GM18507 (cell line): ENCODE data around the gene RPS5.

Experiments
- DNase-seq: peaks from one replicate; pipeline ENCODE4 v3.0.0; 2011; ENCODE audit warnings: low read depth; ENCODE audit not compliant: insufficient read length; ENCODE audit errors: extremely low spot score
- FAIRE-seq: peaks from 2 replicates; lab custom pipeline; 2011; peaks lifted over from hg19 to GRCh38; lab: Jason Lieb, UNC

The RPS5 gene

GRCh38 chr19:58381460-58382212, 5.4 kb upstream of the RPS5 start:
- DNase-seq, result no peak
- no peak for FAIRE-seq

DNA sequence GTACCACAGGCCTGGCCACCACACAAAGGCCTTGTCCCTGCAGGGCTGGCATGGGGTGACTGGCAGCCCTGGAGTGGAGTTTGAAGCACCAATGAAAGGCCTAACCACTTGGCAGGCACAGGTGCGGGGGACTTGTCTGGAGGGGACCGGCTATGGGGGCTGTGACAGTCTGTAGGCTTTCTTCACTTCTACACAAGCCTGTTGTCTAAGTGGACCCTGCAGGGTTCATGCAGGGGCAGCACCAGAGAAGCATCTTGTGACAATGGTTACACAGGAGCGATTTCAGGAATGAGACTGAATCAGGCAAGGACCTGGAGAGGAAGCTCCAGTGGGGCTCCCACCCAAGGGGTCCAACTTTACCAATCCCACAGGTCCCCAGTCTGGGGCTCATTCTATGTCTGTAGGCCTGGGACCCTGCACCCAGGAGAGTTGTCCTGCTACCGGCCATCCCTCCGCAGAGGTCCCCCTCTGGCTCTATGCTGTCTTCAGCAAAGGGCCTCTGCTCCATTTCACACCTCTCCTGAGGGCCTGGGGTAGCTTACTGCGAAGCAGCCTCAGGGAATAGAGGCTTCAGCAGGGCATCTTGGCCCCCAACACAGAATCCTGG, 4.0 kb upstream of the RPS5 start:
- FAIRE-seq, result no peak
- DNase-seq, result no peak

DNA sequence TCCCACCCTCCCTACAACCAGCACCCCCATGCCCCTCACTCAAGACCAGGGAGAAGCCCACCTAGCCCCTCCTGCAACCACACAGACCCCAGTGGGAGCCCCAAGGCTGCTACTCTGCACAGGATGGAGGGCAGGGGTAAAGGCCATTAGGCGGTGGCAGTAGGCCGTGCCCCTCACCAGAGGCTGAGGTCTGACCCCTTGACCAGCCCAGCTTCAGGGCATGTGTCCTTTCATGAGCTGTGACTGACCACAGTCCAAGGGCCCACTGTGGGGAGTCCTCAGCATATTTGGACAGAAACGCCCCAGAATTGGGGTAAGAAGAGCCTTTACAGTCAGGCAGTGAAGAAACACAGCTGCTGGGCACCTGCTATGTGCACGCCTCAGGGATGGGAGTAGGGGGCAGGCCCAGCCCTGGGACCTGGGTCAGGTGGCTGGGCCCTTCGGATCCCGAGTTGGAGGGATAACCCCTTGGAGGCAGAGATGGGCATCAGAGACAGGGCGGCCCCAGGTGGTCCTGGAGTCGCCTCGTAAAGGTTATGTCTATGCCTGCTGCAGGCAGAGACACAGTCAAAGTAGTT, 1.7 kb upstream of the RPS5 start:
- FAIRE-seq (no peak), DNase-seq (no peak)

- FAIRE-seq, result no peak
- DNase-seq, result no peak
These were observed 1.0 kb upstream of the RPS5 start for GRCh38 chr19:58385891-58386575.

DNA sequence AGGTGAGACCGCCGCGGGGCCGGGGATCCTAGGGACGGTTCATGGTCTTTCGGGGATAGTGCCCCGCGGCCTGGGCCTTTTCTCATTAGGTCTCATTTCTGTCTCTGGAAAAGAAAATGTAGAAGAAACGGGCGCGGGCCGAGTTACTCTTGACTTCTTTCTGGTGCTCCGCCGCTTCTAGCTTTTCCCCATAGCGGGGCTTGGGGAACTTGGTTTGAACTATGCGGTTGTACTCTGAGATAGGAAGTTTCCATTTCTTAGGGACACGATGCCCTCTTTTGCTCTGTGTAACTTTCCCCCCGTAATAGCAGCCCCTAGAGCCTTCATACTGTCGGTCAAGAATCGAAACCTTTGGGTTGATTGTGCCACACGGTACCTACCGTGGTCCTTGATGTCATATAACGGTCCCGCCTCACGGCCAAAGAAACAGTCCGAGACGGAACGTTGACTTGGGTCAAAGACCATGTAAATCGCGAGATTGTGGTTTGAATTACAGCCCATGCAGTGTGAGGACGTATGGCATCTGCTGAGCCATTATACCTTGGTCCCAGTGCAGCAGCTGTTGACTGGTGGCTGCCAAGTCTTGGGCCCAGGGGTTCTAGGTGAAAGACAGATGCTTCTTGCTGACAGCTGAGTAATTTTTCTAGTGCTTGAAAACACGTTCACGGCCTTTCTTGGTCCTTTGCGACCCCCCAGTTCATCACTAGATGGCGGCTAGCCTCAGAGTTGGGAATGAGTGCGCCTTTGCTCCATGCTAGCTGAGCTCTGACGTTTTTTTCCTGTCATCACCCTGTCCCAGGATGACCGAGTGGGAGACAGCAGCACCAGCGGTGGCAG, 487 bp downstream of the RPS5 start:
- no peak for DNase-seq
- no peak for FAIRE-seq

GRCh38 chr19:58388175-58388526, 1.1 kb downstream of the RPS5 start:
- no peak for FAIRE-seq

DNA sequence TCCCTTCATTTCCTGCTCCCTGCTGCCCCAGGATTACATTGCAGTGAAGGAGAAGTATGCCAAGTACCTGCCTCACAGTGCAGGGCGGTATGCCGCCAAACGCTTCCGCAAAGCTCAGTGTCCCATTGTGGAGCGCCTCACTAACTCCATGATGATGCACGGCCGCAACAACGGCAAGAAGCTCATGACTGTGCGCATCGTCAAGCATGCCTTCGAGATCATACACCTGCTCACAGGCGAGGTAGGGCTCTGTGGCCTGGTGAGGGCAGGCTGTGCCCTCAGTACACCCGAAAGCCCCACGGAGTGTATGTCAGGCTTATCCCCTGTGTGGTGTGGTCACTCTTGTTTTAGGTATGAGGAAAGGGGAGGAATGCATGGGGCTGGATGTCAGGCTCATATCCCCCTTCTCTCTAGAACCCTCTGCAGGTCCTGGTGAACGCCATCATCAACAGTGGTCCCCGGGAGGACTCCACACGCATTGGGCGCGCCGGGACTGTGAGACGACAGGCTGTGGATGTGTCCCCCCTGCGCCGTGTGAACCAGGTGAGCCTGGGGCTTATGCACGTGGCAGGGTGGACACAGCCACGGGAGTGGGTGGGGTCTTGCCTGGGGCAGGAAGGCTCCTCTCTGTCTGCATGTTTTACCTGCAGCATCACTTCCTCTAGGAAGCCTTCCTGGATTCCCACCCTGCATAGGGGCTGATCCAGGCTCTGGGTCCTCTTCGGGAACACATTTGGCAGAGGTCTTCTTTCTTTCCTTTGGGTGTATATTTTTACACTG, 6.1 kb downstream of the RPS5 start:
- no peak for DNase-seq
- no peak for FAIRE-seq

More at GRCh38 chr19:58388175-58388526, 1.1 kb downstream of the RPS5 start:
- DNase-seq, result no peak

DNA sequence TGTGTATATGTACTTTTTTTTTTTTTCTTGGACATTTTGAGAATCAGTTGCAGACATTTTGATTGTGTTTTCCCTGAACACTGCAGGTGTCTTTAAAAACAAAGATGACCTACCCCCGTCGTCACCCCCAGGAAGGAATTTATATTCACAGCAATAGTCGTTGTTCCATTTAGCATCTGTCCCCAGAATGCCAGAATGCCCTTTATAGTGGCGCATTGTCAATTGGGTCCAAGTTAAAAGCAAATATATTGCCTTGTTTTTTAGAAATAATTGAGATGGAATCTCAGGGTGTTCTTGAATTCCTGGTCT, 6.6 kb downstream of the RPS5 start:
- FAIRE-seq, result no peak

GRCh38 chr19:58394821-58395219, 7.8 kb downstream of the RPS5 start:
- FAIRE-seq, result no peak
- no peak for DNase-seq

More for the DNA sequence above, 6.6 kb downstream of the RPS5 start:
- no peak for DNase-seq

- no peak for DNase-seq
- FAIRE-seq, result no peak
These were observed 8.3 kb downstream of the RPS5 start, which contains the start of gene RNF225 for GRCh38 chr19:58395220-58395978. TSS of gene RNF225 (plus strand) at chr19:58395656. CDS start at chr19:58396090, 434 bp downstream.

GRCh38 chr19:58395979-58396627, 9.0 kb downstream of the RPS5 start:
- no peak for DNase-seq
- no peak for FAIRE-seq

DNA sequence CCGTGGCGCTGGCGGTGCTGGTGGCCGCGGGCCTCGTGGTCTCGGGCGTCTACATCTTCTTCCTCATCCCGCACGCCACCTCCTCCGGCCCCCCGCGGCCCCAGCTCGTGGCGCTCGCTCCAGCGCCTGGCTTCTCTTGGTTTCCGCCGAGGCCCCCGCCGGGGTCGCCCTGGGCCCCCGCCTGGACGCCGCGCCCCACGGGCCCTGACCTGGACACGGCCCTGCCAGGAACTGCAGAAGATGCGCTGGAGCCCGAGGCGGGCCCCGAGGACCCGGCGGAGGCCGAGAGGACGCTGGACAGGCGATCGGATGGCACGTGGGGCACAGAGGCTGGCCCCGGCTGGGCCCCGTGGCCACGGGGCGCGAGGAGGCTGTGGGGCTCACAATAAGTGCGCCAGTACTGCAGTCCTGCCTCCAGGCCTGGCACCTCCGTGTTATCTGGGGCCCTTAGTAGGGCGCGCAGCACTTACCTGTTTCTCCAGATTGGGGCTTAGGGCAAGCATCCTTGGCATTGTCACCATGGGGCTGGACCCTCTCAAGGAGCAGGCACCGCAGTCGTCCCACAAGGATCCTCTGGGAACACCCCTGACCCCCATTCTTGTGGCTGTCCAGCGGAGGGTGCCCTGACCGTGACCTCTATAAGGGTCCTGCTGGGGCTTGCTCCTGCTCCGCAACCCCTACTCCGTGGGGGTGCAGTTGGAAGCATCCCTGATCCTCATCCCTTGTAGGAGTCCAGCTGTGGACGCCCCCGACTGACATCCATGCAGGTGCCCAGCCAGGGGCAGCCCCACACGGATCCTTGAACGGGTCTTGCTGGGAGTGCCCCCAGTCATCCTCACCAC, 9.8 kb downstream of the RPS5 start:
- DNase-seq (no peak), FAIRE-seq (no peak)

GRCh38 chr19:58397533-58398037, 10.5 kb downstream of the RPS5 start:
- DNase-seq (no peak), FAIRE-seq (no peak)

DNA sequence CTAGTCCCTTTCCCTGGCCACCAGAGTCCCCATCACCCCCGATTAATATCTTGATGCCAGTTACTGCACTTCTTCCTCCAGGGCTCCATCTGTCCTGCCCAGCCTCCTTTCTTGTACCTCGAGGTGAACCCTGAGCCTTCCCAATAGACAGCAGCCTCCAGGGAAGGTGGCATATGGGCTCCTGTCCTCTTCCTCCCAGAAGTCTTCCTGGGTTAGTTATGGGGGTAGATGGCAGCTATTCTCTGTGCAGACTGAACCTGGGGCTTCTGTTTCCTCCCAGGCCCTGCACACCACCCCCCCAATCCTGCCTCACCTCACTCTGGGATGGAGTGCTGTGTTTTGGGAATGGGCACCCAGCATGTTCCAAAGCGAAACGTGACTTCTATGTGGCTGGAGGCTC, 11.0 kb downstream of the RPS5 start:
- DNase-seq (no peak), FAIRE-seq (no peak)

DNA sequence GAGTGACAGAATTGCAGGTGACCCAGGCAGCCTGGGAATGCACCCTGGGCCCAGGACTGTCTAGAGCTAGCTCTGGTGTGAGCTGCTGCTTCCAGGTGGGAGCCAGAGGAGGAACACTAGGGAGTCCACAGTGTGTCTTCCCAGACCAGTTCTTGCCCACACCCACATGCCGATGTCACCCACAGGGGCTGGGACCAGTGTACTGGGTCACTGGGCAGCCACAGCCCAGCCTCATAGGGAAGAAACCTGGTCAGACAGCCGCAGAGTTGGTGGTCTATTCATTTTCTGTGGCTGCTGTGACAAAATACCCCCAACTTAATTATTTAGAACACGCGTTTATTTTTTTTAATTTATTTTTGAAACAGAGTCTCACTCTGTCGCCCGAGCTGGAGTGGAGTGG, 11.5 kb downstream of the RPS5 start:
- no peak for DNase-seq
- no peak for FAIRE-seq

DNA sequence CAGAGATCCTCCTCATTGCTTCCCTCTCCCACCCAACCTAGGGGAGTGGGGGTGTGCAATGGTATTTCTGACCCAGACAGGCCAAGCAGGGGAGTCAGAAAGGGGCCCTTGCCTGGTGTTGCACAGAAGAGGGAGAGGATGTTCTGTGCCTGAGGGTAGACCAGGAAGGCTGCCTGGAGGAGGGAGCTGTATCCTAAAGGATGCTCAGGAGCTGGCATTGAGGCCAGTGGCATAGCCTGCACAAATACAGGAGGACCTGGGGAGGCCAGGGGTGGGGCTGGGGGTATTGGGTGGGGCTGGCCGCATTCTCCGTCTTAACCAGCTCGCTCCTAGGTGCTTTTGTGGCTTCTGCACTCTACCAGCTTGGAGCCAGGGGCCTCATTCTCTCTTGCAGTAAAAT, 12.8 kb downstream of the RPS5 start:
- DNase-seq, result no peak

More for the DNA sequence above, 12.8 kb downstream of the RPS5 start:
- no peak for FAIRE-seq
